Endodermal cell (in vitro differentiated cells): Measurements from ENCODE around the gene DPEP3. TPM values are rescaled to one million over a fixed set of nuclear protein-coding genes. Genes with fewer than 3 reads are reported as not detected.
"Not testable (repeated sequence)": the region's sequence is repeated elsewhere in the genome, so short reads cannot be mapped to it uniquely, and the experiment has no call there.

Experiments used
- DNase-seq: peaks from one replicate; pipeline ENCODE4 v3.0.0-alpha.2; 2017
- H3K27ac ChIP-seq: 2 replicates; pipeline ENCODE4 v1.5.1; 2013; ENCODE audit warnings: mild to moderate bottlenecking, low read depth, low read length, moderate library complexity
- H3K27me3 ChIP-seq: 2 replicates; pipeline ENCODE4 v1.6.1; 2013; ENCODE audit warnings: mild to moderate bottlenecking, low read length, moderate library complexity; ENCODE audit not compliant: insufficient read depth, control insufficient read depth, poor library complexity, severe bottlenecking
- H3K36me3 ChIP-seq: 2 replicates; pipeline ENCODE4 v1.7.0; 2013; ENCODE audit warnings: mild to moderate bottlenecking, low read length, moderate library complexity; ENCODE audit not compliant: control insufficient read depth, insufficient read depth
- H3K4me1 ChIP-seq: one replicate; pipeline ENCODE4 v1.7.0; 2013; ENCODE audit warnings: low read length; ENCODE audit not compliant: control insufficient read depth, insufficient read depth
- H3K4me3 ChIP-seq: 2 replicates; pipeline ENCODE4 v1.5.1; 2013; ENCODE audit warnings: mild to moderate bottlenecking, low read length, moderate library complexity
- H3K9ac ChIP-seq: 2 replicates; pipeline ENCODE4 v1.6.1; 2013; ENCODE audit warnings: mild to moderate bottlenecking, low read length, moderate library complexity; ENCODE audit not compliant: poor library complexity, severe bottlenecking; ENCODE audit errors: extremely low read depth
- H3K9me3 ChIP-seq: 2 replicates; pipeline ENCODE4 v1.6.1; 2013; ENCODE audit warnings: mild to moderate bottlenecking, low read length, moderate library complexity; ENCODE audit not compliant: control insufficient read depth
- H3K27ac Mint-ChIP-seq: 2 replicates; pipeline ENCODE4 v1.8.0; 2020; ENCODE audit warnings: mixed read lengths
- H3K27me3 Mint-ChIP-seq: 2 replicates; pipeline ENCODE4 v1.8.0; 2021; ENCODE audit warnings: mild to moderate bottlenecking, mixed read lengths; ENCODE audit not compliant: insufficient read depth
- H3K36me3 Mint-ChIP-seq: 2 replicates; pipeline ENCODE4 v1.8.0; 2020; ENCODE audit warnings: low read depth, mixed read lengths
- H3K4me1 Mint-ChIP-seq: 2 replicates; pipeline ENCODE4 v1.8.0; 2020; ENCODE audit warnings: mixed read lengths
- H3K4me3 Mint-ChIP-seq: 2 replicates; pipeline ENCODE4 v1.8.0; 2020; ENCODE audit warnings: mild to moderate bottlenecking, moderate library complexity, mixed read lengths
- H3K9me3 Mint-ChIP-seq: 2 replicates; pipeline ENCODE4 v1.8.0; 2020; ENCODE audit warnings: mild to moderate bottlenecking, mixed read lengths
- WGBS, 2 experiments: methylation state at CpG; one replicate each; pipeline versions ENCODE4 v1.1.5 to v1.1.7; 2013; ENCODE audit warnings: missing lambda C conversion rate in 2 of 2, mixed read lengths in 1 of 2; ENCODE audit not compliant: insufficient coverage in 1 of 2, insufficient read length in 1 of 2; 5-methylcytosine and 5-hydroxymethylcytosine counted together
- total RNA-seq, 2 donors: library from RNA; stranded (reverse); fragmentation: NEBNext Ultra II Directional in 1 of 2; extraction: Animal tissue kit (Norgen Biotek cat#: 25700) in 1 of 2; gene quantifications; 2 replicates in 1 of 2; 3 replicates in 1 of 2; pipeline ENCODE4 v1.2.1, GENCODE V29; 2021
- TF ChIP-seq, protein P1 (sequence below): fragments of 200-600 bp; sonication (generic); conservative IDR thresholded peaks from 2 replicates; pipeline ENCODE4 v1.5.0; 2021; ENCODE audit warnings: antibody characterized with exemption, mild to moderate bottlenecking

The DPEP3 gene
- total RNA-seq, 2 donors from 2014 or later: 2.9 to 3.5 TPM

GRCh38 chr16:68015681-68016080, 35.4 kb upstream of the DPEP3 start, which contains the start of gene DPEP2NB:
DPEP2NB (minus strand) TSS chr16:68015911; CDS start chr16:68015770, 141 bp downstream.
- H3K9ac ChIP-seq: no peak within 1 kb of the TSS
- no peaks in the 10 kb centered on the region for H3K36me3 ChIP-seq
- no peaks in the 10 kb centered on the region for H3K27me3 ChIP-seq
- TF ChIP-seq, protein P1, sequence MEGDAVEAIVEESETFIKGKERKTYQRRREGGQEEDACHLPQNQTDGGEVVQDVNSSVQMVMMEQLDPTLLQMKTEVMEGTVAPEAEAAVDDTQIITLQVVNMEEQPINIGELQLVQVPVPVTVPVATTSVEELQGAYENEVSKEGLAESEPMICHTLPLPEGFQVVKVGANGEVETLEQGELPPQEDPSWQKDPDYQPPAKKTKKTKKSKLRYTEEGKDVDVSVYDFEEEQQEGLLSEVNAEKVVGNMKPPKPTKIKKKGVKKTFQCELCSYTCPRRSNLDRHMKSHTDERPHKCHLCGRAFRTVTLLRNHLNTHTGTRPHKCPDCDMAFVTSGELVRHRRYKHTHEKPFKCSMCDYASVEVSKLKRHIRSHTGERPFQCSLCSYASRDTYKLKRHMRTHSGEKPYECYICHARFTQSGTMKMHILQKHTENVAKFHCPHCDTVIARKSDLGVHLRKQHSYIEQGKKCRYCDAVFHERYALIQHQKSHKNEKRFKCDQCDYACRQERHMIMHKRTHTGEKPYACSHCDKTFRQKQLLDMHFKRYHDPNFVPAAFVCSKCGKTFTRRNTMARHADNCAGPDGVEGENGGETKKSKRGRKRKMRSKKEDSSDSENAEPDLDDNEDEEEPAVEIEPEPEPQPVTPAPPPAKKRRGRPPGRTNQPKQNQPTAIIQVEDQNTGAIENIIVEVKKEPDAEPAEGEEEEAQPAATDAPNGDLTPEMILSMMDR: no peak
- Mint-ChIP-seq H3K4me3 (no peak within 1 kb of the TSS), H3K9me3 (no peaks in the 10 kb centered on the region), H3K4me1 (peaks cover 20% of the 10 kb centered on the region), H3K36me3 (no peaks in the 10 kb centered on the region), H3K27me3 (peaks cover 4% of the 10 kb centered on the region), H3K27ac (no peak within 1 kb of the TSS)
- H3K9me3 ChIP-seq: no peaks in the 10 kb centered on the region
- no peak within 1 kb of the TSS for H3K27ac ChIP-seq
- DNase-seq: no peak
- no peak within 1 kb of the TSS for H3K4me3 ChIP-seq
- 91 to 95% methylated on average over 4 to 5 of the region's 5 CpGs for WGBS, 2 experiments
- no peaks in the 10 kb centered on the region for H3K4me1 ChIP-seq

DNA sequence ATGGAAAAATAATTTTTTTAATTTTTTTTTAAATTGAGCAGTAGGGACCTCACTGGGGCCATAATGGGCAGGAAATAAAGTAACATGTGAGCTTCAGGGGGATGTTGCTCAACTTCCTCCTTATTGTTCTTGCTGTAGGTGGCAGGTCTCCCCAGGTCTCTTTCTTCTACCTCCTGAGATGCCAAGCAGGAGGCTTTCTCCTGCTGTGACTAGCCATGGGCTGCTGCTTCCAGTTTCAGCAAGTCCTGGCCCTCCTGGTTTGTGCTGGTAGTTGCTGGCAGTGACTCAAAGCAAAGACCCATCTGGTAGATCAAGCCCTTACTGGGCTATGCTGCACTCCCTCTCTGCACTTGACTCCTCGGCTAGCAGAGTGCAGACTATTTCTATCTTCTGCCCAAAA, 33.1 kb upstream of the DPEP3 start:
- no peak overlapping the region for H3K27ac Mint-ChIP-seq
- Histone ChIP-seq H3K4me3 (no peak overlapping the region), H3K27ac (no peak overlapping the region), H3K27me3 (no peaks in the 10 kb centered on the region), H3K9me3 (no peaks in the 10 kb centered on the region), H3K4me1 (peaks cover 4% of the 10 kb centered on the region), H3K9ac (no peak overlapping the region), H3K36me3 (no peaks in the 10 kb centered on the region)
- no peak for DNase-seq
- no peaks in the 10 kb centered on the region for H3K9me3 Mint-ChIP-seq
- TF ChIP-seq, protein P1: no peak
- peaks cover 21% of the 10 kb centered on the region for H3K4me1 Mint-ChIP-seq
- H3K4me3 Mint-ChIP-seq: no peak overlapping the region
- H3K36me3 Mint-ChIP-seq: no peaks in the 10 kb centered on the region
- H3K27me3 Mint-ChIP-seq: peaks cover 4% of the 10 kb centered on the region
- WGBS, 2 experiments: 96 to 100% methylated on average over 1 of the region's 1 CpG

GRCh38 chr16:68009872-68010271, 29.6 kb upstream of the DPEP3 start:
- not testable (repeated sequence) for H3K4me3 Mint-ChIP-seq, H3K9me3 Mint-ChIP-seq, H3K27me3 ChIP-seq, DNase-seq, H3K27ac Mint-ChIP-seq, H3K4me3 ChIP-seq, H3K36me3 ChIP-seq, H3K9me3 ChIP-seq, H3K4me1 ChIP-seq, H3K9ac ChIP-seq, H3K36me3 Mint-ChIP-seq, H3K27me3 Mint-ChIP-seq, H3K27ac ChIP-seq
- peaks cover 17% of the 10 kb centered on the region for H3K4me1 Mint-ChIP-seq
- 86 to 98% methylated on average over 4 of the region's 4 CpGs for WGBS, 2 experiments

GRCh38 chr16:68009157-68009735, 28.9 kb upstream of the DPEP3 start:
- Mint-ChIP-seq H3K27ac (no peak overlapping the region), H3K27me3 (peaks cover 4% of the 10 kb centered on the region), H3K4me1 (peaks cover 17% of the 10 kb centered on the region), H3K9me3 (no peaks in the 10 kb centered on the region), H3K4me3 (no peak overlapping the region), H3K36me3 (no peaks in the 10 kb centered on the region)
- H3K4me1 ChIP-seq: peaks cover 4% of the 10 kb centered on the region
- H3K9me3 ChIP-seq: no peaks in the 10 kb centered on the region
- DNase-seq: peak; percentile 65
- WGBS, 2 experiments: 66 to 79% methylated on average over 6 to 9 of the region's 9 CpGs
- TF ChIP-seq, protein P1: no peak
- H3K4me3 ChIP-seq: no peak overlapping the region
- H3K27me3 ChIP-seq: no peaks in the 10 kb centered on the region
- no peaks in the 10 kb centered on the region for H3K36me3 ChIP-seq
- no peak overlapping the region for H3K9ac ChIP-seq
- no peak overlapping the region for H3K27ac ChIP-seq
